HL-60/S4 (cell line): ENCODE measurements around the gene AGAP1.

ENCODE experiments used
- in situ Hi-C: fragments of 300-500 bp; cut with MboI; formaldehyde crosslinking; loops from 2 replicates; pipeline ENCODE4 v1.14.3; 2022; ENCODE audit warnings: low sequenced_read_pairs

Gene AGAP1

DNA sequence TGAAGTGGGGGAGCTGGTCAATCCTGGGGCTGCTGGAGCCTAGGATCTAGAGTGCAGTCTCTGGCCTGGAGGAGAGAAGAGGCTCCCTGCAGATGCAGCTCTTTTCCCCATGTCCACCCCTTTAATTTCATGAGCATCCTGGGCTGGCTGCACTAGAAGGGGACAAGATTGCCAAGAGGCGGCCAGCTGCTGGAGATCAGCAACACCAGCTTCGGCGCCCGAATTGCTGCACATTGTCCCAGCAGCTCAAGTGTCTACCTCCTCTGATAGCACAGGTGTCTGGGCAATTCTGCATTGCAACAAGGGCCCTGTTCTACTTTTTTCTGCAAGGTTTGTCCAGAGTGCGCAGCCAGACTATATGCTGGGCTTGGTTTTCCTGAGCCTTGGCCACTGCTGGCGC, 125.7 kb downstream of the AGAP1 start:
- in situ Hi-C loops: no loop called here

DNA sequence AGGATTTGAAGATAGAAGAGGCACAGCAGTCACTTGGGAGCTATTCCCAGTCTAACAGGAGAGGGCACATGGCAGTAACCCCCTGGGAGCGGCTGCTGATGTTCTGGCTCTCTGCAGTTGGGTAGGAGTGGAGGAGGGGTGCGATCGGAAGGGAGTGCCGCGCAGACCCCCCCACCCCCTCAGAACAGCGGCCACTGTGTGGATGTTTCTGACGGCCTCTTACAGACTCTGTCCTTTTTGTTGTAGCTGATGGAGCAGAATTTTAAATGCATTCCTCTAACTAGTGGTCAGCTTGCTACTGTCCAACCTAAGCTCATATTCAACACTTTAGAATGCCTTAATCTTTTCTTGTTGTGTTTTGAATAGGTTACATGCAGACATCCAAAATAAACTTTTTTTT, 127.9 kb downstream of the AGAP1 start:
- in situ Hi-C loops: no loop called here

DNA sequence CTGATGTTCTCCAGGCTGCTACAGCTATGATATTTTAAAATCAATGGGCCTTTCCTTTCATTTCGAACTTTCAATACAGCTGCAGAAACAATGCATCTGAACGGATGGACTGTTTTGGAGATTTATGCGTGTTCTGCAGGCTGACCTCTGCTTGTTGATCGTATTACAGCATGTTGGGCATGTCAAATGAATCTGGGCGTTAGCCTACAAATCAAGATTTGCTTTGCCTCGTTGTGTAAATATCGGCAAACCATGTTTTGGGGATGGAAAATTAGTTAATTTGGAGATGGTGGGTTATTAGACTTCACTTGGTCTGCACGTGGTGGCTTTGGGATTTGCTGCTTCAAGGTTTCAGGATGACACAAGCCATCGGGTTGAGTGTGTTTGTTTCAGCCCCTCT, 129.3 kb downstream of the AGAP1 start:
- in situ Hi-C loops: no loop called here

DNA sequence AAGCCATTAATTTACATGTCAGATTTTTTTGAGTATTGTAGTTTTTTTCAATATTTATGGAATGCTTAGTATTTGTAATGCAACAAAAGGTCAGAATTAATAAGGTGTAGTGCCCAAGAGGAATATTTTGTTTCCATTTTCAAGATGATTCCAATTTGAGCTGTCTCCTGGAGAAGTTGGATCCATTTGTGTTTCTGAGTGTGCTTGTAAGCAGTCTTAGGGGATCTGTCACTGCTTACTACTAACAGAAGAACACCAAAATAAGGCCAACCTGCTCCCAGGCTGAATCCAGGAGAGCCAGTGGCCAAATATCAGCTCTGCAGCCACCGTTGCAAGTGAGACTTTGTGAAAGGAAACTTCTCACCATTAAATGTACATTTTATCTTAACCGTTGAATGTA, 129.9 kb downstream of the AGAP1 start:
- in situ Hi-C loops: no loop called here

DNA sequence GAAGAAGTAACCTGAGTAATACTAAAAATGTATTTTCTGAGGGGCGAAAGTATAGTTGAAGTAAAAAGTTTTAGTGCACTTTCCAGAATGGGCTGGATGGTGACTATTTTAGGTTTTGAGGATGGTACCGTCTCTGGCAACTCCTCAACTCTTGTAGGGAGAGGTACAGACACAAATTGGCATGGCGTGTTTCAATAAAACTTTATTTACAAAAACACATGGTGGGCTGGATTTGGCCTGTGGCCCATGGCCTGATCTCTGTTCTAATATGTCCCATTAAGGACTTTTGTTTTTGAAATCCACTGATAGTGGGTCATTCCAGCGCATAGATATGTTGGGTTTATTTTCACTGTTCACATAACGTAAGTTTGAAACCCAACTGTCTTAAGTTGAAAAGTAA, 132.8 kb downstream of the AGAP1 start:
- in situ Hi-C loops: no loop called here

DNA sequence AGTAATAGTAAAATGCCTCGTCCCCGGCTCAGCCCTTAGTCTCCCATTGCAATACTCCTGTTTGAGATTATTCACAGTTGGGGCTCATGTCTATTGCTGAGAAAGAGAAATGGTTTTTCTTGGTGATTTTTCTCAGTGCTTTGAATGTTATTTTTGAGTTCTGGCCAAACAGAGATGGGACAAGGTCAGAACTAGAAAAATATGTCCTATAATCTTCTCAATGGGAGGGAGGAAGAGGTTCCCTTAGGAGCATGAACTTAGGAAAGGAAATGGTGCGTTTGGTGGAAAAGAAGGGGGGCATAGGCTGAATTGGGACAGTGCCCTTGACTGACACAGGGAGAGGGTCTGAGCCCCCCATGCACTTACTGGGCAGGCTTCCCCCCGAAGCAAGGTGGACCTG, 133.8 kb downstream of the AGAP1 start:
- in situ Hi-C loops: no loop called here

DNA sequence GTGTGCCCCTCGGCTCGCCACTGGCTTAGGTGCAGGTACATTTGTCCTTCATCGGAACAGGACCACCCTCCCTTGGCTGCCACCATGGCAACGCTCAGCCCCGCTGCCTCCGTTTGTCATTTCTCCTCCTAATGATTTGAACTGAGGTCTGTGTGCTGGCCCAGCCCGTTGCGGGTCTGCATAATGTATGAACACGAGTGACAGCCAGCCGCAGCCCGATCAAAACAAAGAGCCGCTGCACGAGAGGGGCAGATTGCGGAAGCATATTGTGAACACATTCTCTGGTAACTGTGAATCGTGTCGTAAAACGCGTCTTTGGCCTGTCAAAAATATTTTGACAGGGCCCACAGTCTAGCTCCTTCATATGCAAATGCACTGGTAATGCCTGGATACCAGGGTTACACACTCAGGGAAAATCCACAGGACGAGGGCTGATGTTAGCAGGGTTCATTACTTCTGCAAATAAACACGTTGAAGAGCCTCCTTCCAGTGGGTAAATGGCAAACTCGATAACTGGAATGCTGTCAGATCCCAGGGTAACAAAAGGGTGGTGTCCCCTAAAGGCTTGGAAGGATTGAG, 137.0 kb downstream of the AGAP1 start:
- in situ Hi-C loops: no loop called here

DNA sequence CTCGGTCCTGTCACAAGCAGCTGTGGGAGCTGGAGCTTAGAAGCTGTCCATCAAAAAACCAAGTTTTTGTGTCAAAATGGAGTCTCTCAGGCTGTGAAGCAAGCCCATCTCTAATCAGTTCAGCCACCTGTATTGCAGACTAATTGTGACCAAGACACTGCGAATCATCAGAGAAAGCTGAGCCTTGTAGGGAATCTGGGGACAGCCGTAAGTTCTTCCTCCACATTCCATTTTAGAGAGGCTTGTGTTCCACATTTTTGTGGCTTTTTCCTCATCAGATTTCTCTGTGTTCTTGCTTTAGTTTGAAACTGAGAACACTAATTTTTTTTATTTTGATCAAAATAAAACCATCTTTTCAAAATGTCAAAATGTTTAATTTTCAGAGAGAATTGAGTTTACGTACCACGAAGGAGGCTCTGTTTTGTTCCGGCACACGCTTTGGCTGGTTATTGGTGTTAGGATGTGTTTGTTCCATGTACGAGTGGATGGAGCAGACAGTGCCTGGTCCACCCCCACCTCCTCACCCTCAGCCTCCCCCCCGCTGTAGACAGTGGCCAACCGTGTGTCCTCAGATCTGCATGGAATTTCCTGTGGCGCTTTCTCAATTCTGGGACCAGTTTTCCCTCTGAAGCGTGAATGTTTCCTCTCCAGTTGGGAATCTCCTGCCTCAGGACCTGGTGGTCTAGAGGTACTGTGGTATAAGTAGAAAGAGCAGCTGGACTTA, 140.8 kb downstream of the AGAP1 start:
- in situ Hi-C loops: no loop called here

DNA sequence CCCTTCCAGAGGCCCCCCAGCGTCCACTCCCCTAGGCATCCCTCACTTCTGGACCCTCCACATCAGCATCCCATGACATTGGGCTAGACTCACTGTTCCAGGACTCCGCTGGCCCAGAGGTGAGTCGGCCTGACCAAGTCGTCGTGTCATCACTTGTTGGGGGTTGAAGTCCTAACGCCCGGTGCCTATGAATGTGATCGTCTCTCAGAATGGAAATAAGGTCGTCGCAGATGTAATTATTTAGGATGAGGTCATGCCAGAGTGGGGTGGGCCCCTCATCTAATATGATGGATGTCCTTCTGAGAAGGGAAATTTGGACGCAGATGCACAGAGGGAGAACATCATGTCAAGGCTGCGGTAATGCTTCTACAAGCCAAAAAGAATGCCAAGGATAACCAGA, 142.7 kb downstream of the AGAP1 start:
- in situ Hi-C loops: no loop called here

DNA sequence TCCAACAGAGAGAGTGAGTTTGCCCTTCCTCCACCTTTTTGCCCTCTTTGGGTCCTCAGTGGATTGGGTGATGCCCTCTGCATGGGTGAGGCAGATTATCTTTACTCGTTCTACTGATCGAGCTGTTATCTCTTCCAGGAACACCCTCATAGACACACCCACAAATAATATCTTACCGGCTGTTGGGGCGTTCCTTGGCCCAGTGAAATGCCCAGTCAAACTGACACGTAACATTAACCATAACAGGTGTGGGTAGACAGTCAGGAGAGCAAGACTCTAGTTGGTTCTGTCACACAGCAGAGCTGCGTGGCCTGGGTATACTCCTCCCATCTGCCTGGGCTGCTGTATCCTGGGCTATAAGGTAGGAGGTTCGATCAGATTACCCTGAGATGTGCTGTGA, 144.1 kb downstream of the AGAP1 start:
- in situ Hi-C loops: no loop called here

DNA sequence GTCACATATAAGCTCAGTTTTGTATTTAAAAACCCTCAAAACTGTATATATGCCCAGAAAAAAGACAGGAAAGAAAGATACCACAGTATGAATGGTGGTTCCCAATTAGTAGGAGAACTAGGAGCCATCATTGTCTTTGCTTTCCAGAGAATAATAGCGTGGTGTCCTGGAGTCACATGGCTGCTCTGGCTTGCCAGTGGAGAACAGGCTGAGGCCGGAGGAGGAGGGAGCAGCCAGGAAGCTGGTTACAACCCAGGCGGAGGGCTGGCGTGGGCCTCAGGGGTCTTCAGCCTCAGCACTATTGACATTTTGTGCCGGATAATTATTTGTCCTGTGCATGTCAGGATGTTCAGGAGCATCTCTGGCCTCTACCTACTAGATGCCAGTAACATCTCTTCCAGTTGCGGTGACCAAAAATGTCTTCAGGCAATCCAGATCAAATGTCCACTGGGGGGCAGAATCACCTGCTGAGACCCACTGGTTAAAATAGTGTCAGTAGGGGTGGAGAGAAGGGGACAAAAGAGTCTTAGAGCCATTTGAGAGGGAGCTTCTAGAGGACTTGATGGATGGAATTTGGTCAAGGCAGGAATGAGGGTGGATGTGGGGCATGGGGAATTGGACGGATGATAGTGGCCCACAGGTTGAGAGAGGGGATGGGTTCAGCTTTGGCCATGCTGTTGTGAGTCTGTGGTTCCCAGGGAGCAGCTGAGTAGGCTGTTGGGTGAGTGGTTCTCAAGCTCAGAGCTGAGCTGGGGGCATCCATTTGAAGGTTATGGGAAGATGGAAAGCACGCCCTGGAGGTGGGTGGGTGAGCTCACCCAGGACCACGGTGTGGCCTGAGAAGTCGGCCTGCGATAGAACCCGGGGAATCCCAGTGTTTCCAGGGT, 144.9 kb downstream of the AGAP1 start:
- in situ Hi-C loops: no loop called here

DNA sequence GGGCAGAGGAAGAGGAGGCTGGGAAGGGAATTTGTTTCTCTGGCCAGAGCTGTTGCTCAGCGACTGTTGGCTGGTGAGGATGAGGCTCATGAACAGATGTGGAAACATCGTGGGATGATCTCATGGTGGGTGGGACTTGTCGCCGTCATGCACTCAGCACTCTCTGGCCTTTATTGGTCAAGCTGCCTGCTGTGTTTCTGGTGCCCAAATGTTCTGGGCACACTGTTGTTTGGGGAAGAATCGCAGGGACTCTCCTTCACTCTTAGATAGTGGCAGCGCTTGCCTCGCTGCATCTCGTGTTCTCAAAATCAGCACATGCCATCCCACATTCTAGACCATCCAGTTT, 145.6 kb downstream of the AGAP1 start:
- in situ Hi-C loops: no loop called here

DNA sequence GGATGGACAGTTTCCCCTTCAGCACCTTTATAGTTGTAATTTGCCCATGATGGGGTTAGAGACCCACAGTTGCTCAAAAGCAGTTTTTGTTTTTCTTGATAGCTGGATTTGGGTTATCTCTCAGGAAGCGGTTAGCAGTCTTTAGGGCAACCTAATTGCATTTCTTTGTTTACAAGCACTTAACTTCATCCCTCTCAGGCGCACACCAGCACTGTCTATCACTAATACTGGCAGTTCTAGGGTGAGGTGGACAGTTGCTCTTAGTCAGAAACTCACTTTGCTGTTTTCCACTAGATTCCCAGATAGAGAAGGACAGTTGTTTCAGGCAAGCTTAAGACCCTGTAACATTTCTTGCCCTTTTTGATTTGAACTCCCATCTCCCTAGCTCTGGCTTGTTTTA, 146.0 kb downstream of the AGAP1 start:
- in situ Hi-C loops: no loop called here

DNA sequence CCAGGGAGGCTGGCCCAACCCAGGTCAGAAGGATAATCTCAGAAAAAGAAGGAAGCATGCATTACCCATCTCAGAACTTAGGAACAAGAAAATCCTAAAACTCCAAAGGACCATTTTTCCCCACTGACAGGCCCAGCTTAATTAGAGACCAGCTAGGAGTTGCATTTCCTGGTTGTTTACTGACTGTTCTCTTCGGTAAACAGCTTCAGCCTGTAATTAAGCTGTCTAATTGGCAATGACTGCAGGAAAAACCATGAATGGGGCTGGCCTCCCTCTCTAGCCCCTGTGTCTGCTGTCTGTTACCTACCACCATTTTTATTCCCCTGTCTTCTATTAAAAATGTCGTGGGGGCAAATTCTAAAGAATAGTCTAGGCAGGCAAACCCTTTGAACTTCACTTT, 146.5 kb downstream of the AGAP1 start:
- in situ Hi-C loops: no loop called here

DNA sequence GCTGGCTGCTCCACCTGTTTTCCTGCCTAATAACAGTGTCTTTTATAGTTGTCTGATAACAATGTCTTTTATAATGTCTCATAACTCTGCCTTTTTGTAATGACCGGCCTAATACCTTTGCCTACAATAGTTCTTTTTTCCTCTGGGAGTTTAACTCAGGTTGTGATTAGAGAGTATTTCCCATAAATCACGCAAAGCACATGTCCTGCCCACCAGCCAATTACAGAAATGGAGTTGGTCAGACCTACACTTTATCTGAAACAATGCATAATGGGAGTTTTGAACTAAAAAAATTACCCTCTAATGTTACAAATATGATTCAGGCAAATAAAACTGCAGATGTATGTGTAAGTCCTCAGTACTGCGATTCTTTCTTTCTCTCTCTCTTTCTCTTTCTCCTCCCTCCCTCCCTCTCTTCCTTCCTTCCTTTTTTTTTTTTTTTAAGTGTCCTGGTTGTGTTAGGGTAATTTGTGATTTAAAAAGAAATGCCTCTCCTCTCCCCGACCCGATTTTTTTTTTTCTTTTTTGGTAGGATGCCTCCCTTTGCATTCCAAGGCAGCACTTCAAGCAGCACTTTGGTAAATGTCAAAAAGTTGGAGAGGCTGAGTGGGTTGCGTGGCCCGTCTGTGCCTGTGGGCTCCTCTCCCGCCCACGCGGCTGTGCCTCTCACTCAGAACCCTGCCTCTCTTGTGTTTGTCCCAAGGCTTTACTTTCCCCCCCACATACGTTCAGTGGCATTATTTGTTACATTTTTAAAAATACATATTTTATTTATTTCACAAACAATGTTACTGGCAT, 147.3 kb downstream of the AGAP1 start:
- in situ Hi-C loops: no loop called here

DNA sequence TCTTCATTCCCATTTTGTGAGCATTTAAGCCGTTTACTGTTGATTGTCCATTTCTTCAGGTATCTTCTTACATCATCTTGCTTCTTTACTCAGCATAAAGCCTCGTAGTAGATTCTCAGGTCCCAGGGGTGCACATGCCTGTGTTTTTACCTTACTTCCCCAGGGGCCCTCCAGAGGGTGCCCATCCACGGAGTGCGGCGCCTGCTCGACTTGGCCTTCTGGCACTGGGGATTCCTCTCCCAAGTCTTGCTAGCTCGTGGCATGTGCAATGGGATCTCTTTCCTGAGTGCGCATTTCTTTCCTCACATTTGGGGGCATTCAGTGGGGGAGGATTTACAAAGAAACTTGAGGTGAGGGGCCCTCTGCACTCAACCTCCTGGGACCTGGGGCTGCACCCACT, 148.1 kb downstream of the AGAP1 start:
- in situ Hi-C loops: no loop called here

DNA sequence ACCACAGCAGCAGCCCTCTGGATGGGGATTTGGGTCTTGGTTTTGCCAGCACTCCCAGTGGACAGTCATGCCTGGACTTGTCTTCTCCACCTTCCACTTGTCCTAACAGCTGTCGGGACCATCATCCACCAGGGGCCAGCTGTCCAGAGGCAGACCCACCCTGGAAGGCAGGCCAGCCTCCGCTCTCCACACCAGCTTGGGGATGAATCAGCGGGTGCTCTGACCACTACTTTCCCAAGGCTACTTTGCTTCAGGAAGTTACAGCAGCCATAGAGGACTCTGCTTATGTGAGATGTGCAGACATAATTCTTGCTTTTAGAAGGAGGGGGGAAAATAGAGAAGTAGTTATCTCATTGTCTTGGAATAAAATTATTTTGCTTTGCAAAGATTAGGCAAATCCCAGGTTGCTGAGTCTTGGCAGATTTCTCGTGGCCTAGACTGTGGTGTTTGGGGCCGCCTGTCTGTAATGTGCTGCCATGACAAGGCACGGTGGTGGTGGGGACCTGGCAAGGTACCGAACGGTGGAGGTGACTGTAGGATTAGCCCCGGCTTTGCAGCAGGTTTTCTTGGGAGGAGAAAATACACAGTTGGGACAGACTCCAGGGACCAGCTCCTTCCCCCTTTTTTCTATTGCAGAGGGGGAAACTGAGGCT, 148.7 kb downstream of the AGAP1 start:
- in situ Hi-C loops: no loop called here

DNA sequence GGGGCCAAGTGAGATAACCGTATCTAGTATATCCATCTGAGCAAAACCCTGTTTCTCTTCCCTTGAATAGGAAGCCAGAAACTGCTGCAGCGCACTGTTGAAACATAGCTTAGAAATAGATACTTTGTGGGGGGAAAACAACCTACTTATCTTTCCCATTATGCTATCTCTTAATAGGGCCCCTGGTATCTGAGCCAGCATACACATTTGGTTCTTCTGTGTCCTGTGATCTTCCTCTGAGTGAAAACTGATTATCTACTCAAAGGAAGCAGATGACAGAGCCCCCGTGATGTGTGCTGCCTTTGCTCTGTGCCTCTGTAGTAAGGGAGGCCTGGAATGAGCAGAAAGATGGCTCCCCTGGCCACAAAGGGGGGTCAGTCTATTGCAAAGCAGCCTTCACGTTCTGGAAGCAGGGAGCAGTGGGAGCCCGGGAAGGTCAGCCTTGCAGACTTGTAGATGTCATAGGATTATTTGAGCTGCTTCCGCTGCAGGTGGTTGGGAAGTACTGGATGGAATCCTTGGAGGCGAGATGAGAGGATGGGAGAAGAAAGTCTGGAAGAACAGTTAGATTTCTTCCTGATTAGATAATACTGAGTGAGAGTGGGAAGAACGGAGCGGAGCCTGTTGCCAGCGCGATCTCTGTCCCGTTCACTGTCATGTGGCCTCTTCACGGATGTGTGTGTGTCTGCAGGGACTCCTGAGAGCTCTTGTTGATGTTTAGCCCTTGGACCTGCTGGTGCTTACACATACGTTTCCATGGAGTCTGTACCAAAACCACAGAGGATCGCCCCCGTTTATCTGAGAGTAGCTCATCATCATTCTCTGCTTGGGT, 150.1 kb downstream of the AGAP1 start:
- in situ Hi-C loops: no loop called here

DNA sequence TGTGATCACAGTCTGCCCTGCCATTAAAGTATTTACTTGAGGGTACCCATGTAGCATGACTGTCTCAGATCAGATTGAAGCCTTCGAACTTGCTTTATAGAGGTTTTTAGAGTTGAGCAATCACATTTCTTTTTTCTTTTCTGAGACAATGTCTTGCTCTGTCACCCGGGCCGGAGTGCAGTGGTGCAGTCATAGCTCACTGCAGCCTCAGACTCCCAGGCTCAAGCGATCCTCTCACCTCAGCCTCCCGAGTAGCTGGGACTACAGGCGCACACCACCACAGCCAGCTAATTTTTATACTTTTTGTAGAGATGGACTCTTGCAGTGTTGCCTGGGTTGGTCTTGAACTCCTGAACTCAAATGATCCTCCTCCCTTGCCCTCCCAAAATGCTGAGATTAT, 153.4 kb downstream of the AGAP1 start:
- in situ Hi-C loops: no loop called here

DNA sequence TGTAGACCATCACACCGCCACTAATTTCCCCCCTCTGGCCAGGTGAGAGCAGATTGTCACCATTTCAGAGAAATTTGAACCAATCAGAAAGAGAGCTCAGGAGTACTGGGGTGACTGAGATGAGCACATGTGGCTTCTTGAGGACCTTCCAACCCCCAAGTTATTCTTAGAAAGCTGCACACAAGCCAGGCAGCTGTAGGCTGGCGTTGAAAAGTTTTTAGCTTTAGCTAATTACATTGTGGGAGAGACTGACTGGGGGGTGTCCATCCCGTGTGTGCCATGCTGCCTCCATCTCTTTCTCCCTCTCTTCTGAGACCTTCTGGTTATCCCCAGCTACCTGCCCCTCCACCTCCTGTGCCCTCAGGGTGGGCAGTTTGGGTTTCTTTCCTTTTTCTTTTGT, 154.0 kb downstream of the AGAP1 start:
- in situ Hi-C loops: no loop called here
